Thyroid gland (tissue), 4 donors: Measurements from ENCODE around the gene FBXO38. TPM values are rescaled to one million over a fixed set of nuclear protein-coding genes. Genes with fewer than 3 reads are reported as not detected.

ENCODE experiments used
- DNase-seq, 2 donors: peaks; one replicate each; pipeline ENCODE4 v3.0.0-alpha.2; 2019
- H3K27ac ChIP-seq, 3 donors: fragments of 200-600 bp; sonication (generic); 1 replicate in 2 of 3; 2 replicates in 1 of 3; pipeline ENCODE4 v1.5.1; 2016 to 2019; ENCODE audit warnings: mild to moderate bottlenecking in 1 of 3, moderate library complexity in 1 of 3
- H3K27me3 ChIP-seq: fragments of 200-600 bp; sonication (generic); one replicate; pipeline ENCODE4 v1.5.1; 2019
- H3K36me3 ChIP-seq, 2 donors: fragments of 200-600 bp; sonication (generic); one replicate each; pipeline ENCODE4 v1.5.1; 2016 to 2019
- H3K4me1 ChIP-seq, 2 donors: fragments of 200-600 bp; sonication (generic); one replicate each; pipeline ENCODE4 v1.5.1; 2017 to 2019
- H3K4me3 ChIP-seq, 3 donors: fragments of 200-600 bp; sonication (generic); replicated peaks in 1 of 3; 1 replicate in 2 of 3; 2 replicates in 1 of 3; pipeline ENCODE4 v1.5.1; 2016; ENCODE audit warnings: mild to moderate bottlenecking in 1 of 3
- H3K9me3 ChIP-seq: fragments of 200-600 bp; sonication (generic); one replicate; pipeline ENCODE4 v1.5.1; 2017
- POLR2A ChIP-seq, 2 donors: fragments of 450-650 bp; IDR thresholded peaks; one replicate each; pipeline ENCODE4 v1.6.1; 2017; ENCODE audit warnings: antibody characterized with exemption in 2 of 2, mild to moderate bottlenecking in 2 of 2, moderate library complexity in 1 of 2
- WGBS, 2 donors: methylation state at CpG; one replicate each; pipeline ENCODE4 v1.1.5; 2017; 5-methylcytosine and 5-hydroxymethylcytosine counted together
- intact Hi-C: fragments of 100-400 bp; cut with DNase I; formaldehyde crosslinking; loops from one replicate; pipeline ENCODE4 v1.15.1; 2023
- total RNA-seq, 4 donors: library from RNA; depleted of rRNA; stranded (reverse); fragments of >200 nt; gene quantifications; one replicate each; pipeline ENCODE4 v1.2.3, GENCODE V29; 2016
- TF ChIP-seq, protein P1 (sequence below), 6 experiments: fragments of 200-600 bp in 3 of 6; fragments of 450-650 bp in 3 of 6; sonication (generic) in 3 of 6; IDR thresholded peaks; one replicate each; pipeline ENCODE4 v1.5.1; 2016 to 2019; ENCODE audit warnings: antibody characterized with exemption in 6 of 6, mild to moderate bottlenecking in 2 of 6, inconsistent platforms in 1 of 6, moderate library complexity in 1 of 6

Gene FBXO38
- total RNA-seq, 4 donors from 2014 or later, result 49.6 to 86.4 (median 64.1) TPM

DNA sequence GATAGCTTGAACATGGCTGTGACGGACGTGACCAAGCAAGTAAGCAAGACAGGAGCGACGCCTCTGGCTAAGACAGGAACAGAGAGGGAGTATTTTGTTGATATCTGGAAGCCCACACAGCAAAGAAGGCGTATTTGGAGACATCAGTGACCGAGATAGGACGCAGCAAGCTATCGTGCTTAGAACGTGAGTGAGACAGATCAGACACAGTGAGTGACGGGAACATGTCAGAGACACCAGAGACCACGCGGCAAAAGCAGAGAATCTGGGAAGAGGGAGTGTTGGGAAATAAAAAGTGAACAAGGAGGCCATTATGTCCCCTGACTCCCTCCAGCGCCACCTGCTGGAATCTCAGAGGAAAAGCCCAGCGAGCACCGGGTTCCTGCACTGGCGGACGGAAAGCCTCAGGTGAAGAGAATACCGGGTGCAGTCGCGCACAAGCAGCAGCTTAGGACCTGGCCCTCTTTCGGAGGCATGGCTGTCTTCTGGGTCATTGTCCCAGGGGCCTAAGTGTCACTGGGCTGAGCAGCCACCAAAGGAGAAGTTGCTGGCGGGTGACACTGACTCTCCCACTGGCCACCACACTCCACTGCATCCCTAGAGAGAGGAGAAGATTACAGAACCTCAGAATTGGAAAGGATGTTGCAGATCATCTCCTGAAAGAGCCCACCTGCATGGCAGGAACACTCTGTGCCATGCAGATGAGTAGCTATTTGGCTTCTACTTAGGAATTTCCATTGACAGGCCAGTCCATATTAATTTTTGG lies 99.1 kb downstream of the FBXO38 start:
- intact Hi-C loops, result loop anchor here (5.0 kb wide), 1 partner anchor 41 kb away; no protein-coding TSS in a partner anchor
- no peaks in the 10 kb centered on the region for H3K4me1 ChIP-seq
- no peaks in the 10 kb centered on the region for H3K27me3 ChIP-seq
- DNase-seq, result peak; percentile 36 to 59
- H3K9me3 ChIP-seq, result no peaks in the 10 kb centered on the region
- TF ChIP-seq, protein P1, sequence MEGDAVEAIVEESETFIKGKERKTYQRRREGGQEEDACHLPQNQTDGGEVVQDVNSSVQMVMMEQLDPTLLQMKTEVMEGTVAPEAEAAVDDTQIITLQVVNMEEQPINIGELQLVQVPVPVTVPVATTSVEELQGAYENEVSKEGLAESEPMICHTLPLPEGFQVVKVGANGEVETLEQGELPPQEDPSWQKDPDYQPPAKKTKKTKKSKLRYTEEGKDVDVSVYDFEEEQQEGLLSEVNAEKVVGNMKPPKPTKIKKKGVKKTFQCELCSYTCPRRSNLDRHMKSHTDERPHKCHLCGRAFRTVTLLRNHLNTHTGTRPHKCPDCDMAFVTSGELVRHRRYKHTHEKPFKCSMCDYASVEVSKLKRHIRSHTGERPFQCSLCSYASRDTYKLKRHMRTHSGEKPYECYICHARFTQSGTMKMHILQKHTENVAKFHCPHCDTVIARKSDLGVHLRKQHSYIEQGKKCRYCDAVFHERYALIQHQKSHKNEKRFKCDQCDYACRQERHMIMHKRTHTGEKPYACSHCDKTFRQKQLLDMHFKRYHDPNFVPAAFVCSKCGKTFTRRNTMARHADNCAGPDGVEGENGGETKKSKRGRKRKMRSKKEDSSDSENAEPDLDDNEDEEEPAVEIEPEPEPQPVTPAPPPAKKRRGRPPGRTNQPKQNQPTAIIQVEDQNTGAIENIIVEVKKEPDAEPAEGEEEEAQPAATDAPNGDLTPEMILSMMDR (IDR thresholded peaks at IDR 0.05), result peak; percentile 33 to 79 (median 53)
- TF ChIP-seq POLR2A (IDR thresholded peaks at IDR 0.05), result no peak
- whole genome bisulfite sequencing, 2 donors, result 35 to 45% methylated on average over 20 to 22 of the region's 22 CpGs
- no peaks in the 10 kb centered on the region for H3K36me3 ChIP-seq
- H3K27ac ChIP-seq, result no peak overlapping the region
- H3K4me3 ChIP-seq, result no peak overlapping the region

DNA sequence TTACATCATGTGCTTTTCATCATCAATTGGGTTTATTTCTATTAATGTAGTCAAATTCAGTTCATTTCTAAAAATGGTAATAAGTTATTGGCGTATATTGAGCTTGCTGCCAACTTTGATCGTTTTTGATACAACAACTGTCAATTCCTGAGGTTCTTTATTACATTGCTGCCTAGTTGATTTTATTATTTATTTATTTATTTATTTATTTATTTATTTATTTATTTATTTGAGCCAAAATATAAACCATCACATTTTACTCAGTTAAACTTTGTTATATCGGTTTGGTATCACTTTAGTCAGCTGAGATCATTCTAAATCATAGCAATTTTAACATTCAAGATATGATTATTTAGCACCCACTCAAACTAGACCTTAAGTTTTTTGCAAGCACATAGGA lies 100.0 kb downstream of the FBXO38 start:
- intact Hi-C loops, result loop anchor here (5.0 kb wide), 1 partner anchor 41 kb away; no protein-coding TSS in a partner anchor
- 93 to 95% methylated on average over 3 of the region's 3 CpGs for WGBS, 2 donors
- H3K27ac ChIP-seq, result no peak overlapping the region

DNA sequence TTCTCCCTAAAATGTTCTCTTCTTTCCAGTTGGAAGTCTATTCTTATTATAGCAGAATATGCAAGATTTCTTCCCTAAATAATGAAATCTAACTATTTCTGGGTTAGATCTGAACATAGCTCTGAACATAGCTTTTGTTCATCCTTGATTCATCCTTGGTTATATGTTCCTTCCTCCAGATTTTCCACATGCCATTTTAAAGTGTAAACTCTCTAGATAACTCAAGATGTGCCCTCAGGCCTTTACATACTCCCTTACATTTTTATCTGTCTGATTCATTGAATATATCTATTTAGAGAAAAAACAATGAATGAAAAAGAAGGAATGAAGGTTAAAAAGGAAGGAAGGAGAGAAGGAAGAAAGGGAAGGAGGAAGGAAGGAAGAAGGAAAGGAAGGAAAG lies 100.9 kb downstream of the FBXO38 start:
- no peaks in the 10 kb centered on the region for H3K36me3 ChIP-seq
- H3K27me3 ChIP-seq, result no peaks in the 10 kb centered on the region
- TF ChIP-seq POLR2A (IDR thresholded peaks at IDR 0.05), result no peak
- TF ChIP-seq, protein P1 (IDR thresholded peaks at IDR 0.05), result no peak
- no peak for DNase-seq
- no peaks in the 10 kb centered on the region for H3K9me3 ChIP-seq
- no peak overlapping the region for H3K4me3 ChIP-seq
- intact Hi-C loops, result loop anchor here (5.0 kb wide), 1 partner anchor 42 kb away; no protein-coding TSS in a partner anchor
- H3K4me1 ChIP-seq, result no peaks in the 10 kb centered on the region
- H3K27ac ChIP-seq, result no peak overlapping the region

More for the DNA sequence above, 100.0 kb downstream of the FBXO38 start:
- no peak overlapping the region for H3K4me3 ChIP-seq
- no peaks in the 10 kb centered on the region for H3K9me3 ChIP-seq
- H3K36me3 ChIP-seq, result no peaks in the 10 kb centered on the region
- no peaks in the 10 kb centered on the region for H3K4me1 ChIP-seq
- TF ChIP-seq POLR2A (IDR thresholded peaks at IDR 0.05), result no peak
- TF ChIP-seq, protein P1 (IDR thresholded peaks at IDR 0.05), result no peak
- no peaks in the 10 kb centered on the region for H3K27me3 ChIP-seq
- no peak for DNase-seq

DNA sequence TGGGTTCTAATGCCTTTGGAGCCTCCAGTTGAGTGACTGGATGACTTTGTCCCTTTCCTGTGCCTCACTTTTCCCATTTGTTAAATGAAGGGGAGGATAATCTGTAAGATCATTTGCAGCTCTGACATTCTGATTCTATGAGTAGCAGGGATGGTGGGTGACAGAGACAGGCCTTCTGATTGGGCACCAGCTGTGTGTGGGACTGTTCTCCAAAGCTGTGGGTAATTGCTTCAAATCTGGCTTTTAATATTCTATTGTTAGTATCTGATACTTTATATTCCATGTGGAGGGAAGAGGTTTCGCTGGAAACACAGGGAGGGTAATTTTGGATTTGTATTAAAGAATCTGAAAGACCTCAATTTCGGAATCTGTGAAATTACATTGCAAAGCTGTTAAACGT lies 102.7 kb downstream of the FBXO38 start:
- 80% methylated on average over 3 of the region's 3 CpGs for WGBS, 2 donors
- no peaks in the 10 kb centered on the region for H3K4me1 ChIP-seq
- DNase-seq, result no peak
- H3K4me3 ChIP-seq, result no peak overlapping the region
- intact Hi-C loops, result no loop called here
- H3K9me3 ChIP-seq, result no peaks in the 10 kb centered on the region
- no peaks in the 10 kb centered on the region for H3K27me3 ChIP-seq
- H3K36me3 ChIP-seq, result no peaks in the 10 kb centered on the region
- H3K27ac ChIP-seq, result no peak overlapping the region
- TF ChIP-seq, protein P1 (IDR thresholded peaks at IDR 0.05), result no peak
- no peak for TF ChIP-seq POLR2A (IDR thresholded peaks at IDR 0.05)

DNA sequence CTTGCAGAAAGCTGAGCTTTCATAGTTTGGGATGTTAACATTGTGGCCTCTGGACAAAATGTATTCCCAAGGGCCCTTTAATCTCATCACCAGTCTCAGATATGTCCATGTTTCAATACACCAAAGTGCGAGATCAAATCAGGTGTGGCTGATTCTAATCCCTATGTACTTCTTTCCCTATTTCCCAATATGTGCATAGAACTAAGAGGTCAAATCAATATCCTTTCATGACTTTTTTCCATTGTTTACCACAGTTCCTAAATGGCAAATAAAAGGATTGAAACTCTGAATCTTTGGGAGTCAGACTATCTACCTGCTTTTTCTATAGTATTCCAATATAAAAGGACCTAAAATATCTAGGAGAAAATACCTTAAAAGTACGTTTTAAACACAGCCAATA lies 105.0 kb downstream of the FBXO38 start:
- no peaks in the 10 kb centered on the region for H3K27me3 ChIP-seq
- H3K4me1 ChIP-seq, result no peaks in the 10 kb centered on the region
- H3K27ac ChIP-seq, result no peak overlapping the region
- TF ChIP-seq, protein P1 (IDR thresholded peaks at IDR 0.05), result no peak
- no peak for TF ChIP-seq POLR2A (IDR thresholded peaks at IDR 0.05)
- WGBS, 2 donors, result 73 to 83% methylated on average over 2 of the region's 2 CpGs
- no peak overlapping the region for H3K4me3 ChIP-seq
- no peaks in the 10 kb centered on the region for H3K36me3 ChIP-seq
- intact Hi-C loops, result no loop called here
- DNase-seq, result no peak
- H3K9me3 ChIP-seq, result no peaks in the 10 kb centered on the region
